Limb (tissue), 2 donors: ENCODE data around the gene MRPS33.
"Not testable (repeated sequence)": the region's sequence is repeated elsewhere in the genome, so short reads cannot be mapped to it uniquely, and the experiment has no call there.

Experiments
- DNase-seq, 2 donors: peaks; one replicate each; pipeline ENCODE4 v3.0.0-alpha.2; 2016; ENCODE audit errors: extremely low spot score in 2 of 2

MRPS33 gene

GRCh38 chr7:141014524-141015395 is at the start of gene MRPS33:
Gene MRPS33 (minus strand): TSS chr7:141014952. CDS start chr7:141010633, 4,319 bp downstream.
- DNase-seq: peak; percentile 96 to 97

GRCh38 chr7:141057788-141058187 is 43.0 kb upstream of the MRPS33 start:
- no peak for DNase-seq

- DNase-seq: no peak
These were observed 40.4 kb upstream of the MRPS33 start for GRCh38 chr7:141055146-141055545.

GRCh38 chr7:141053626-141054025 is 38.9 kb upstream of the MRPS33 start:
- DNase-seq: no peak

- DNase-seq: no peak
These were observed 31.3 kb upstream of the MRPS33 start for GRCh38 chr7:141045842-141046620.

- DNase-seq: no peak
These were observed 30.5 kb upstream of the MRPS33 start for GRCh38 chr7:141045126-141045841.

- DNase-seq: no peak
These were observed 28.9 kb upstream of the MRPS33 start for GRCh38 chr7:141043616-141044015.

GRCh38 chr7:141042222-141043193 is 27.8 kb upstream of the MRPS33 start:
- no peak for DNase-seq

- DNase-seq: no peak
These were observed 24.6 kb upstream of the MRPS33 start for GRCh38 chr7:141039376-141039775.

GRCh38 chr7:141038100-141038499 is 23.3 kb upstream of the MRPS33 start:
- not testable (repeated sequence) for DNase-seq

- DNase-seq: not testable (repeated sequence)
These were observed 18.0 kb upstream of the MRPS33 start for GRCh38 chr7:141032539-141033323.

GRCh38 chr7:141028767-141029166 is 14.0 kb upstream of the MRPS33 start:
- no peak for DNase-seq

- DNase-seq: no peak
These were observed 12.3 kb upstream of the MRPS33 start for GRCh38 chr7:141027043-141027442.

- no peak for DNase-seq
These were observed 9.9 kb upstream of the MRPS33 start for GRCh38 chr7:141024668-141025067.

GRCh38 chr7:141023295-141023694 is 8.5 kb upstream of the MRPS33 start:
- DNase-seq: no peak

GRCh38 chr7:141017555-141017954 is 2.8 kb upstream of the MRPS33 start:
- no peak for DNase-seq

GRCh38 chr7:141016349-141016748 is 1.6 kb upstream of the MRPS33 start:
- no peak for DNase-seq

GRCh38 chr7:141014125-141014523 is 628 bp downstream of the MRPS33 start:
- peak; percentile 27 to 53 for DNase-seq

- no peak for DNase-seq
These were observed 1.4 kb downstream of the MRPS33 start for GRCh38 chr7:141013345-141013715.
